GM19372 (cell line): ENCODE measurements around the gene BAD.
A peak's percentile ranks its signal among the peaks of the same experiment; 100 is the strongest.
"Not testable (repeated sequence)": the region's sequence is repeated elsewhere in the genome, so short reads cannot be mapped to it uniquely, and the experiment has no call there.

Experiments
- ATAC-seq: cut with Tn5 transposase; IDR thresholded peaks from one replicate; pipeline ENCODE4 v1.9.1; 2021; ENCODE audit warnings: mild to moderate bottlenecking, low read depth, moderate library complexity; ENCODE audit not compliant: unreplicated experiment

The BAD gene

GRCh38 chr11:64315667-64316526 is 31.4 kb upstream of the BAD start:
- ATAC-seq: not testable (repeated sequence)

GRCh38 chr11:64314805-64315561 is 30.5 kb upstream of the BAD start:
- ATAC-seq: no peak

DNA sequence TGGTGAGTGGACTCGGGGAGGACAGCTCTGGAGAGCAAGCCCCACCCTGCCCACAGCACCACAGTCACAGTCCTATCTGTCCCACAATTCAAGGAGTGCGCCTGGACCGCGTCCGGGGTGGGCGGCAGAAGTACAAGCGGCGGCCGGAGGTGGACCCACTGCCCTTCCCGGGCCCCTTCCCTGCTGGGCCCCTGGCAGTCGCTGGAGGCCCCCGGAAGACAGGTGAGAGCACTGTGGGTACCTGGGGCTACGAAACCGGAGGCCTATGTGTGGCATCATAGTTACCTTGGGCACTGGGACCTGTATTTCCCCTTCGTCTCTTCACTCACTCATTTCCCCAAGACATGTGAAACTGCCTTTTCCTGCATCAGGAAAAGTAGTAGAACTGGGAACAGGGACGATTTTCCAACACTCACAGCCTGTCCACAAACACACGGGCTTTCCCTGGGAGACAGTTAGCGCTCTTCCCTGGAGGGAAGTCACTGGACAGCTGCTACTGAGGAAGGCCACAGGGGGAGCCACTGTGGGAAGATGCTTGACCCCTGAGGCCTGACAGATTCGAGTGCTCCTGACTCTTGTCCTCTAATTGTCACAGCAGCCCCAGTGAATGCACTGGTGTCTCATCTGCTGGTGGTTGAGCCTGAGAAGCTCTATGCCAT is 29.8 kb upstream of the BAD start:
- ATAC-seq: no peak

DNA sequence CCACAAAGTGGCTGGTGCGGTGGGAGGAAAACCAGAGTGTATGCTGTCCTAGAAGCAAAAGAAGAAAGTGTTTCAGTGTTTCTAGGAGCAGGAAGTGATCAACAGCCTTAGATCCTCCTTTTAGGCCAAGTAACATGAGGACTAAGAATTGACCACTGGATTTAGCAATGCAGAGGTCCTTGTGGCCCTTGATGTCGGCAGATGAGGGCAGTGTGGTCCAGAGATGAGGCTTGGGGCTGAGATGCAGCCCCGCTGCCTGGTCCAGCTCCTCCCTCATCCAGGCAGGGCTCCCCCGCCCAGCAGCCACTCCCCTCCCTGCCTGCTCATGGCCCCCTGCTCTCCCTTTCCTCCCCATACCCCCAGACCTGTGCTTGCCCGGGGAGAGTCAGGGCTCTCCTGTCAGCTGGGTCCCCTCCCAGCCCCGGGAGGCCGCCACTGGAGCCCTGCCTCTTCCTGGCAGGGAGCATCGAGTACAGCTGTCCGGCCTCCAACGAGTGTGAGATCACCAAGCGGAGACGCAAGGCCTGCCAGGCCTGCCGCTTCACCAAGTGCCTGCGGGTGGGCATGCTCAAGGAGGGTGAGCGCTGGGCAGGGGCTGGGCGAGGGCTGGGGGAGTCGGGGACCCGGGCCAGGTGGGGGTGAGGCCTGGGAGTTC is 29.2 kb upstream of the BAD start:
- no peak for ATAC-seq

DNA sequence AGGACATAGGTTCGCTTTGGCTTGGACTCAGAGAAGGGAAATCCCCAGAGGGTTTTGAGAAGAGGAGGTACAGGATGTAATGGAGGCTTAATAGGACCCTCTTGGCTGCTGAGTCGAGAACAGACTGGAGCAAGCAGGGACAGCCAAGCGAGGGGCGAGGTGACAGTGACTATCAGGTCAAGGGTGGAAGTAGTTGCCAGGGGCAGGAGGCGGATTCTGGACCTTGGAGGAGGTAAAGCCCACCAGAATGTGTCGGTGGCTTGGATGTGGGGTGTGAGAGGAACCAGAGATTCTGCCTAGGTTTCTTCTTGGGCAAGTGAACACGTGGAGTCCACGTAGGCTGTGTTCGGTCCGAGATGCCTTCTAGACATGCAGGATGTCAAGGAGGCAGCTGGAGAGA is 28.5 kb upstream of the BAD start:
- no peak for ATAC-seq

DNA sequence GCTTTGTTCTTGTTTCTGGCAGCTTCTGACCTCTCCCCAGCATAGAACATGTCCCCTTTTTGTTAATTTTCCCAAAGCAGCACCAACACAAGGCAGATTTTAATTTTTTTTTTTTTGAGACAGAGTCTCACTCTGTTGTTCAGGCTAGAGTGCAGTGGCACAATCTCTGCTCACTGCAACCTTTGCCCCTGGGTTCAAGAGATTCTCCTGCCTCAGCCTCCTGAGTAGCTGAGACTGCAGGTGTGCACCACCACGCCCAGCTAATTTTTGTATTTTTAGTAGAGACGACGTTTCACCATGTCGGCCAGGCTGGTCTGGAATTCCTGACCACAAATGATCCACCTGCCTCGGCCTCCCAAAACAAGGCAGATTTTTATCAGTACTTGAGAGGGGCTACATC is 23.3 kb upstream of the BAD start:
- not testable (repeated sequence) for ATAC-seq

DNA sequence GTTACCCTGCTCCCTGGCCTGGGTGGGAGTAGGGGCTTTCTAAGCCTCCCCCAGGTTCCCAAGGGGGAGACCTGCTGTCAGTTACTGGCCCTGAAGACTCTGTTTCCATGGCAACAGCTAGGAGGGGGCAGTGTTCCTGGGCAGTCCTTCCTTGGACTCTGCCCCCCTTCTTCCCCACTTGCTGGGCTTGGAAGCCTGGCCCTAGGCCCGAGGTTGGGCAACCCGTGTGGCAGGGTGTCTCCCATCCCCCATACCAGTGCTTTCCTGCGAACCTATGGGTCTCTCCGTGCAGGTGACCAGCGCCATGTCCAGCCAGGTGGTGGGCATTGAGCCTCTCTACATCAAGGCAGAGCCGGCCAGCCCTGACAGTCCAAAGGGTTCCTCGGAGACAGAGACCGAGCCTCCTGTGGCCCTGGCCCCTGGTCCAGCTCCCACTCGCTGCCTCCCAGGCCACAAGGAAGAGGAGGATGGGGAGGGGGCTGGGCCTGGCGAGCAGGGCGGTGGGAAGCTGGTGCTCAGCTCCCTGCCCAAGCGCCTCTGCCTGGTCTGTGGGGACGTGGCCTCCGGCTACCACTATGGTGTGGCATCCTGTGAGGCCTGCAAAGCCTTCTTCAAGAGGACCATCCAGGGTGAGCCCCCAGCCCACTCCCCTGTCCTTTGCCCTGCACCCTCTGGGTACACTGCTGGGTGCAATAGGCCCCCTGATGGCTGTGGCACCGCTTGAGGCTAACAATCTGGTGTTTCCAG is 22.6 kb upstream of the BAD start:
- no peak for ATAC-seq

GRCh38 chr11:64306563-64306875 is 22.1 kb upstream of the BAD start:
- no peak for ATAC-seq

DNA sequence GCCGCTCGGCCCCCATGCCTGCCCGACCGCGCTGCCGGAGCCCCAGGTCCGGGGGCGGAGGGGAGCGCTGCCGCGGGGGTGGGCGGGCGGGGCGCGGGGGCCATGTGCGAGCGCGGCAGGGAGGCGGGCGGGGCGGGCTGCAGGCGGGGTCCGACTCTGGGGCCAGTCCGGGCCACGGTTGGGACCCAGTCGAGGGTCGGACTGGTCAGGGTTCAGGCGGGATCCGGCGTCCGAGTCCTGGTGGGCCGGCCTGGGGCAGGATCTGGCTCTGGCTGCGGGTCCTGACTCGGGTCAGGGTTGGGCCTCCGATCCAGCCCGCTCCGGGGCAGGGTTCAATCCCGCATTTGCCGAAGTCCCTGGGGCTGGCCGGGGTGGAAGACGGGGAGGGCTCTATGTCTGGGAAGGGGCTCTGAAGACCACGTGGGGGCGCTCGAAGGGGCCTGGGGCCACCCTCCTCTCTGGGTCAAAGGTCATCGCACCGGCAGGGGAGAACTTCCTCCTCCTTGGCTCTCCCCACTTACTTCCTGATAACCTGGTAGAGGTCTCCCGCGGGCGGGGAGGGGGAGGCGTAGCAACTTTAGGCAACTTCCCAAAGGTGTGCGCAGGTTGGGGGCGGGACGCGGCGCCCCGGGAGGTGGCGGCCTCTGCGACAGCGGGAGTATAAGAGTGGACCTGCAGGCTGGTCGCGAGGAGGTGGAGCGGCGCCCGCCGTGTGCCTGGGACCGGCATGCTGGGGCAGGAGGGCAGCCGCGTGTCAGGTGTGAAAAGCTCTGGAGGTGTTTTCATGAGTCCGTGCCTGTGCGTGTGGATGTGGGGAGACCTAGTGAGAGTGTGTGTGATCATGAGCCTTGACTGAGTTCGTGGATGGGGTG is 21.5 kb upstream of the BAD start:
- ATAC-seq: peak; percentile 10

GRCh38 chr11:64305075-64305690 is 20.7 kb upstream of the BAD start, which contains the start of gene ESRRA:
Gene ESRRA (plus strand): TSS chr11:64305524. CDS start chr11:64307180, 1,656 bp downstream.
- ATAC-seq: peak; percentile 71

DNA sequence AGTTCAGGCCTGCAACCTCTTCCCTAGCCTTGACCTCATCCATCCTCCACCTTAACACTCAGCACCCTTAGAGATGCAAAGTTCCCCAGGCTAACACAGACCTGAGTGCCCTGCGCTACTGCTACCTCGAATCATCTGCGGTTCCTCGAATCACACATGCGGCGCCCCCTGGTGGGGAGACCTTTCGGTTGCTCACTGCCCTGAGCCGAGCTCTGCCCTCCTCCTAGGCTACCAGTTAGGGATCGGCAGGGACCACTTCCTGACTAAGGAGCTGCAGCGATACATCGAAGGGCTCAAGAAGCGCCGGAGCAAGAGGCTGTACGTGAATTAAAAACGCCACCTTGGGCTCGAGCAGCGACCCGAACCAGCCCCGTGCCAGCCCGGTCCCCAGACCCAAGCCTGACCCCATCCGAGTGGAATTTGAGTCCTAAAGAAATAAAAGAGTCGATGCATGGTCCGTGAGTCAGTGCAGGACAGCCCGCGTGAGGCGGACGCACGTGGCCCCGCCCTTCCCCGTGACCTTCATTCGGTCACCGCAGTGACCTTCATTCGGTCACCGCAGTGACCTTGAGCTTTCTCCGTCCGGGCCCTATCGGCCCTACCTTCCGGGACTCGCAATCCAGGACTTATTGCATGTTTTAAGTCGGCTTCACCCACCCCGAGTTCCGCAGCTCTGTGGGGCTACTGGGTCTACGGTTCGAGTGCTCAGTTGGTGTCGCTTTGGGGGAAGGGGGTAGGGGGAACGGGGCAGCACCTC is 20.0 kb upstream of the BAD start:
- ATAC-seq: peak; percentile 8

- ATAC-seq: no peak
Measured at GRCh38 chr11:64304032-64304315, 19.5 kb upstream of the BAD start.

GRCh38 chr11:64303109-64304031 is 18.9 kb upstream of the BAD start:
- ATAC-seq: no peak

DNA sequence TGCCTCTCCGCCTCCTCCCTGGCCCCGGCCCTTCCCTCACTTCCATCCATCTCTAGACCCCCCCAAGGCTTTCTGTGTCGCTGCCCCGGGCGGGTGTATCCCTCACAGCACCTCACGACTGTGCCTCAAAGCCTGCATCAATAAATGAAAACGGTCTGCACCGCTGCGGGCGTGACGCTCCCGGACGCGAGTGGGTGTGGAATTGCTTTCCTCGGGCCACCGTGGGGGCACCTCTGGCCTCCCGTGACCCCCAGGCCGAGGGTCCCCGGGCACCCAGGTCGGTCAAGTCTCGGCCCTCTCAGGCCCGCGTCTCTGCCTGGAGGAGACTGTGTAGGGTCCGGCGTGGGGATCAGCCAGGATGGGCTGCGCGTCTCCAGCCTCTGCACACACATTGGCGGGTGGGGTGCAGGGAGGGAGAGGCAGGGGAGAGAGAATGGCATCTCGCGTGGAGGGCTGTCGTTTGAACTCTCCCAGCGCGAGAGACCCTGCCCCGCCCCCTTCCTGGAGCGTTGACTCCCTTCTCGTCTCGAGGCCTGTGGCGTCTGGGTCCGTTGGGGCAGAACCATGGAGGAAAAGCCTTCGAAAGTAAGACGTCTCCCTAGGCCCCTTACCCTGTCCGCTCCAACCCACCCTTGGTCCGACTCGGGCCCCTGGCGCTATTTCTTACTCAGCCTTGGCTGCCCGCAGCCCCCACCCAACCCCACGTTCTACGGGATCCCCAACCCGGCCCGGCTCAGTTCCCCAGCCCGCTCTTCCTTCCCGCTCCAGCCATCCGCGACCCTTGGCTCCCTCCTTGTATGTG is 15.6 kb upstream of the BAD start, which contains the start of gene CATSPERZ:
TSS of gene CATSPERZ (plus strand) at position 512 of the 802 bp plus-strand sequence. CDS start at position 565, 53 bp downstream.
- ATAC-seq: no peak

- ATAC-seq: no peak
Measured at GRCh38 chr11:64298966-64299846, 14.7 kb upstream of the BAD start.
